GM21528 (cell line): ENCODE data around the gene PAX1.

ENCODE experiments used
- ATAC-seq: cut with Tn5 transposase; IDR thresholded peaks from one replicate; pipeline ENCODE4 v1.9.1; 2021; ENCODE audit warnings: mild to moderate bottlenecking, moderate library complexity; ENCODE audit not compliant: unreplicated experiment, low FRiP score

The PAX1 gene

GRCh38 chr20:21702553-21703470, 2.7 kb upstream of the PAX1 start:
- ATAC-seq: no peak

DNA sequence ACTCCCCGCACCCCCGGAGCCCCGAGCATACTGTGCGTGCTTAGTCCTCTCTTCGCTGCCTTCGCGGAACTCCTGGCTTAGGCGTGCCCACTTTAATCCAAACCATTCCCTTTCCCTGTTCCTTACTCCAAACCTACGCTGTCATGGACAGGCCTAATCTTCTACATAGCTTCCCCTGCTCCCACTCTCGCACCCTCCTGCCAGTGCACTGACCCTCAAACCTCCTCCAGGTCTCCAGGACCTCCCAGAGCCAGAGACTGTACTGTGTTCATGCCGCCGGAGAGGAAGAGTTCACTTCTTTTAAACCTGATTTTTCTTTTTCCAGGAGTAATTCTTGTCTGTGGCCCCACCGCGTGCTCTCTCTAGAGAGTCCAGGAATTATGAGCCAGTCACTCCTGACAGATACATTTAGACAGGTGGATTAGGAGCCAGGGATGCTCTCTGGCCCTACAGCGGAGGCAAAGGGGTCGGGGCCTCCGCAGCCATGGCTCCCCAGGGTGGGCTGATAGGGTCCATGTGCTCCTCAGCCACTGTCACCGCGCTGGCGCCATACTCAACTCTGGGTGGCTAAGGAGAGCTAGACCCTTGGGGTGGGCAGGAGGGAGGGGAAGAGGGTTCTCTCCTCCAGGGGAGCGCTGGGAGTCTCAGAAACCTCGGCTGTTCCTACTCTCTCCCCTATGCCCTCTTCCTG, 1.6 kb upstream of the PAX1 start:
- no peak for ATAC-seq

DNA sequence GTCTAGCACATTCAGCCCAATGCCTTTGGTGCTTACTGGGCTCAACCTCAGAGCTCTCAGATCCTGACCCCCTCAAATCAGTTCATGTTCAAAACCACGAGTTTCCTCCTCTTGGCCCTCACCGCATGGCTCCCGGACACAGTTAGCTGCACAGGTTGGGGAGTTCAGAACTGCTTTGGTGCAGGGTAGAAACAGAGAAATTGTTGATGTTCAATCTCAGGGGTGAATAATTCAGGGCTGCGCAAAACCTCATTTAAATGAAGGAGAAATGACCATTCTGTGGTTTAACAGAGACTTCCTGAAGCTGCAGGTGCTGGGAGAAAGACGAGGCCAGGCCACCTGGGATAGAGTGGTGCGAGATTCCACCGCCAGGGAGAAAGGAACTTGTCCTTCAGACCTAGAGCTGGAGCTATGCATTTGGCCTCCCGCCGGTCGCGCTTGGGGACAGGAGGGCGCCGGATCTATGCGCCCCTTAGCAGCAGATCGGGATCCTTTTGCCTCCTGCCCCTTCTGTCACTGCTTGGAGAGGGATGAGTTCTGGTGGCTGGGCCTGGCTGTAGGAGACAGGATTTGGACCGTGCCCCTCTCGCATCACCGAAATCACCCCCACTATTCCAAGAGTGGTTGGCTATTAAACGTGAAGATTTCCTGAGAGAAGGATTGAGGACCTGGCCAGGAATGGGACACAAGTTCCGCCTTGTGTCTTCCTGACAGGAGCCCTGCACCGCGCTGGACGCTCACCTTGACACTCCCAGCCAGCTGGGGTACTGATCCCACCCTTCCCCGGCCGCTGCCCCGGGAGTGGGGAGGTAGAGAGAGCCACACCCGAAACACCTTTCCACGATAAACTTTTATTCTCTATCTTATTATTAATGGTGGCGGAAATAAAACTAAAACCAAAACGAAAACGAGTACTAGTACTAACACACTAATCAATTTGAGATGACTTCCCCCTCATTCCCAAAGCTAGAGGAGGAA, 767 bp upstream of the PAX1 start:
- no peak for ATAC-seq

GRCh38 chr20:21706261-21707195, 1.1 kb downstream of the PAX1 start:
- ATAC-seq: no peak

GRCh38 chr20:21707267-21707666, 1.8 kb downstream of the PAX1 start:
- ATAC-seq: no peak

DNA sequence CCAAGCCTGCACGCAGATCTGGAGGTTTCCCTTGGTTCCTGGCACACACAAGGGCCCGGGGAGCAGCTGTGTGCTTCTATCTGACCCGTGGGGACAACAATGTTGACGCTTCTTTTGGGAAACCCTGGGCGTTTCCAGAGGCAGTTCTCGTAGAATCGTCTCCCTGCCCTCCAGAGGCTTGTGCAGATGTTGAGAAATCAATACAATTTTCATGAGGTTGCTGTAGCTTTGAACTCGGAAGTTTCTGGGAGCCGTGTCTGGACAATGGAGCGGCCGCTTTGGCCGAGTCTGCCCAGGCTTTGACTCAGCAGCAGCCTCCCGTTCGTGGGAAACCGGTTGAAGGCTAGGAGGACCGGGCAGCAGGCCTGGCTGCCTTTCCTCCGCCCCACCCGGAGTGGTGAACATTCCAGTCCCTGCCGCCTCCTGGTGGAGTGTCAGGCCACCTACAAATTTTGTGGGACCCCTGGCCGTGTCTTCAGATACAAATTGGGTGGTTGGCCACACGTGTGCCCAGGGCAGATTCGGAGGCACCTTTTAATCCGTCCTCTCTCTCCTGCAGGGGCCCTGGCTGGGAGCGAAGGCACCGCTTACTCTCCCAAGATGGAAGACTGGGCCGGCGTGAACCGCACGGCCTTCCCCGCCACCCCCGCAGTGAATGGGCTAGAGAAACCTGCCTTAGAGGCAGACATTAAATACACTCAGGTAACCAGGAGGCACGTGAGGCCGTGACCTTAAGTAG, 2.7 kb downstream of the PAX1 start:
- ATAC-seq: no peak

- ATAC-seq: no peak
Measured at GRCh38 chr20:21708738-21709534, 3.5 kb downstream of the PAX1 start.

- no peak for ATAC-seq
Measured at GRCh38 chr20:21709535-21709904, 4.1 kb downstream of the PAX1 start.

DNA sequence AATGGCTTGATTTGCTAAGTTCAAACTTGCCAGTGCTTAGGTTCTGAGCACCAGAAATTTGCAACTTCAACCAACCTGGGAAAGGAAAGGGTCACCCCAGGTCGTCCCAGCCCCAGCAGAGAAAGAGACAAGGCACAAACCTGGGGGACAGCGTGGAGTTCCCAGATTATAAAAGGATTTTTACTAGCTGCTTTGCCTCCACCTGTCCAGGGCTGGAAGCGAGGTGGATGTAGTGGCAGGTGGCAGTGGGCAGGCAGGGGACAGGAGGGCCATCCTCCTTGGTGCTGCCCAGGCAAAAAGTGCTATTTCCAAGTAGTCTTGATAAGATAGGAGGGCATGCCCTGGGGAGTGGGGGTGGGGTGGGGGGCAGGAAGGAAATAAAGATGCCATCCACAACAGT, 4.9 kb downstream of the PAX1 start:
- ATAC-seq: no peak

DNA sequence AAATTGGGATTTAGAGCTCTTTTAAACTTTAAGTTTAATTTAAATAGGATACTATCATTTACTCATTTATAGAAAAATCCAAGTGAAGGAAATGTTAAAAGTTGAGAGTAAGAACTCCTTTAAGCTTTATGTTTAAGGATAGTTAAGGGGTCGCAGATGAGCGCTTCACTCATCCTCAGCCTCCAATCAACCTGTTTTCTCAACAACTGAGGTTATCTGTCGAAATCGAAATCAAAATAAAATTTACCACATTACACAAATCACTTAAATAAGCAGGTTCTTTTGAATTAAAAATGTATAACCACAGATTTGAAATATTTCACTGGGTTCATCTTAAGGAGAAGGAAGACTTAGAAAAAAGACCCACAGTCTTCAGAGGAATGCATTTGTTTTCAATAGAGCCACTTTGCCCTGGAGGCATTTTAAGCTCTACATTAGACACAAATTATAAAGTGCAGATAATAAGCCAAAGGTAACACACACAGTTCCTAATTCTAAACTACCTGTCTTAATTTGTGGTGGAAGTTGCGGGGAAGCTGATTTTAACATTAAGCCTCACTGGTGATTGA, 5.5 kb downstream of the PAX1 start:
- no peak for ATAC-seq

GRCh38 chr20:21712443-21713059, 7.1 kb downstream of the PAX1 start:
- ATAC-seq: no peak

- ATAC-seq: no peak
Measured at GRCh38 chr20:21713470-21713869, 8.0 kb downstream of the PAX1 start.

DNA sequence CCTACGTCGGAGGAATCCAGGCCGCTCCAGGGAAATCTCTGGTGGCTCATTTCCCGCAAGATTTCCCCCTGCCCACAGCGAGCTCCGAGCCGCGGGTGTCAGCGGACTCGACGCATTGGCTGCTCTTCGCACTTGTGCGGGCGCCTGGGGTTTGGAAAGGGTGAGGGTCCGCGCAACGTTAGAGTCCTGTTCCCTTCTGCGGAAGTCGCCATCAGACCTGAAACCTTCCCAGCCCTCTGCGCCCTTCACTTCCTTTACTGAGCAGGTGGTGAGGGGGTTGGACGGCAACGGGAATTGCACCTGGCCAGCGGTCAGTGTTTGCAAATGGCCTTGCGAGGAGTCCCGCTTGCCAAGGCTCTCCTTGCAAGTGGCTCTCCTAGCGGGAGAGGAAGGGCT, 8.4 kb downstream of the PAX1 start:
- no peak for ATAC-seq

DNA sequence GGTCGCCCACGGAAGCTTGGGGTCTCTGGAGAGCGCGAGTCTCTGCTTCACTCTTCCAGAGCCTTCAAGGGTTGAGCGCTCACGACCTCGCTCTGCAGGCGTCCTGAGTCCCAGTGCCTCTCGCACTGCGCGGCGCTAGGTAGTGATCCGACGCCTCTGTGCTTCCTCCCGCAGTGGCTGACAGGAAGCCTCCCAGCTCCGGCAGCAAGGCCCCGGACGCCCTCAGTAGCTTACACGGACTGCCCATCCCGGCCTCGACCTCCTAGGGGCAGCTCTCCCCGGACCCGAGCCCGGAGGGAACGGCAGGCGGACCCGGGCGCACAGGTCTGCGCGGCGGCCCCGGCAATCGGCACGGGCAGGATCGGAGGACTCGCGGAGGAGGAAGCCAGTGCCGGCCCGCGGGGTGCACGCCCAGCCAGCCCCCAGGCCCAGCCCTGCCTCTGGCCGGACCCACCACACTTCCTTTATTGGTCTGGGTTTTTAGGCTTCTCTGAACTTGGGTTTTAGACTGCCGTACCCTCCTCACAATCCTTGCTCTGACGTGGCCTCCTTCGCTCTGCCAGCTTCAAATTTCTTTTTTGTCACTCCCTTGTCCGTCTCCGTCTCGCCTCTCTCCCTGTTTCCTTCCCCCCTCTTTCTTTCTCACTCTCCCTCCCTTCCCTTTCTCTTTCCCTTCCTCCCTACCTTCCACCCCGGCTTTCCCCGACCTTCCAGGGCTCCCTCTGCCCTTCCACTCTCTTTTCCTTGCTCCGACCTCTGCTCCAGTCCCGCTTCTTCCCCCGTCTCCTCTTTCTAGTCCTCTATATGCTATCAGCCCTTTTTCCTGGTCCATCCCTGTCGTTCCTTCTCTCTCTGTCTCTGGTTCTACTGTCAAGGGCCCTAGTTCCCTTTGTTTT, 9.1 kb downstream of the PAX1 start:
- ATAC-seq: no peak

DNA sequence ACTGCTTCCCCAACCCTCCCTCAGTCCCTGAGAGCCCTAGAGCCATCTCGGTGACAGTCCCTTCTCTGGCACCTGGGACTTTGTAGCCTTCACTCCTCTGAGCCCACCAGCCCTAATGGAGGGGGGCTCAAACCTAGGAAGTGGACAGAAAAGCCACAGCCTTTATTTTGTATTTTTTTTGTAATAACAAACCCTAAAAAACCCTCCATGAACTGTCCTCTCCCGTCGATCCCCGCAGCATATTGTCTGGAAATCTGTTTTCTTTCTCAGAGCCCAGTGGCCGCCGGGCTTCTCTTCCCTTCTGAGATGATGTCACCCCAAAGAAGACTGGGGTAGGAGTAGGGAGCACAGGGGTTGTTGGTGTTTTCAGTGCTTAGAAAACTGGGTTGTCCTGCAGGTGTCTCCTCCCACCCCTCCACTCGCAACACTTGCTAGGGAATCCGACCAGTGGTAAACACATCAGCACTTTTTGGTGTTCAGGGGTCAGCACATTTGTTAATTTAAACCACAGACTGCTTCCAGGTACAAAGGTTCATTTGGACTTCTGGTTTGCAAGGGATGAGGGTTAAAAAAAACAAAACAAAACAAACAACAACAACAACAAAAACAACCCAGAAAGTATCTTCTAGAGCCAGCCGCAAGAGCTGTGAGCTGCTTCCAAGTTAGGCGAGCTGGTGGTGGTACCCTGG, 9.9 kb downstream of the PAX1 start:
- ATAC-seq: no peak
